GM23338 (cell line): ENCODE data around the gene CHRNA7. TPM values are rescaled to one million over a fixed set of nuclear protein-coding genes. Genes with fewer than 3 reads are reported as not detected.

ENCODE experiments used
- ATAC-seq: fragments of 200-7000 bp; cut with Tn5 transposase; 3 replicates; pipeline ENCODE4 v1.9.1; 2020
- DNase-seq: peaks from one replicate; pipeline ENCODE4 v3.0.0-alpha.2; 2015; ENCODE audit warnings: low spot score
- H2AFZ ChIP-seq: fragments of 200-600 bp; sonication (generic); 2 replicates; pipeline ENCODE4 v1.8.0; 2016; ENCODE audit warnings: antibody characterized with exemption, mild to moderate bottlenecking, moderate library complexity
- H3F3A ChIP-seq: fragments of 200-600 bp; sonication (generic); replicated peaks from 2 replicates; pipeline ENCODE4 v1.8.0; 2017; ENCODE audit warnings: antibody characterized with exemption, mixed run types, low read depth
- H3K27ac ChIP-seq: fragments of 200-600 bp; sonication (generic); 2 replicates; pipeline ENCODE4 v1.6.1; 2016; ENCODE audit warnings: low read depth
- H3K27me3 ChIP-seq: fragments of 200-600 bp; sonication (generic); 2 replicates; pipeline ENCODE4 v1.8.0; 2016; ENCODE audit warnings: mild to moderate bottlenecking, mixed run types, moderate library complexity; ENCODE audit not compliant: insufficient read depth
- H3K36me3 ChIP-seq: fragments of 200-600 bp; sonication (generic); 2 replicates; pipeline ENCODE4 v1.8.0; 2016; ENCODE audit warnings: mild to moderate bottlenecking; ENCODE audit not compliant: insufficient read depth
- H3K4me1 ChIP-seq: fragments of 200-600 bp; sonication (generic); 2 replicates; pipeline ENCODE4 v1.8.0; 2016; ENCODE audit warnings: mild to moderate bottlenecking, moderate library complexity; ENCODE audit not compliant: insufficient read depth
- H3K4me2 ChIP-seq: fragments of 200-600 bp; sonication (generic); 2 replicates; pipeline ENCODE4 v1.7.1; 2017; ENCODE audit warnings: mixed run types
- H3K4me3 ChIP-seq: fragments of 200-600 bp; sonication (generic); 2 replicates; pipeline ENCODE4 v1.6.1; 2016; ENCODE audit warnings: mixed run types
- H3K79me2 ChIP-seq: fragments of 200-600 bp; sonication (generic); replicated peaks from 2 replicates; pipeline ENCODE4 v1.8.0; 2017; ENCODE audit warnings: mild to moderate bottlenecking; ENCODE audit not compliant: insufficient read depth
- H3K9me2 ChIP-seq: fragments of 200-600 bp; sonication (generic); 2 replicates; pipeline ENCODE4 v1.8.0; 2017; ENCODE audit not compliant: insufficient read depth
- H4K20me1 ChIP-seq: fragments of 200-600 bp; sonication (generic); replicated peaks from 2 replicates; pipeline ENCODE4 v1.8.0; 2017; ENCODE audit warnings: mild to moderate bottlenecking; ENCODE audit not compliant: insufficient read depth
- H3K27ac Mint-ChIP-seq: 2 replicates; pipeline ENCODE4 v1.8.0; 2020; ENCODE audit warnings: inconsistent platforms, mild to moderate bottlenecking, moderate library complexity, mixed read lengths
- H3K27me3 Mint-ChIP-seq: 3 replicates; pipeline ENCODE4 v1.8.0; 2022; ENCODE audit warnings: low read depth, mild to moderate bottlenecking, moderate library complexity, mixed read lengths, inconsistent platforms; ENCODE audit not compliant: insufficient read depth, poor library complexity
- H3K36me3 Mint-ChIP-seq: 3 replicates; pipeline ENCODE4 v1.8.0; 2021; ENCODE audit warnings: low read depth, mild to moderate bottlenecking, inconsistent platforms, moderate library complexity, mixed read lengths
- H3K4me1 Mint-ChIP-seq: 3 replicates; pipeline ENCODE4 v1.8.0; 2020; ENCODE audit warnings: mild to moderate bottlenecking, inconsistent platforms, mixed read lengths
- H3K4me3 Mint-ChIP-seq: 3 replicates; pipeline ENCODE4 v1.8.0; 2021; ENCODE audit warnings: moderate library complexity, mild to moderate bottlenecking, inconsistent platforms, mixed read lengths
- H3K9me3 Mint-ChIP-seq: 3 replicates; pipeline ENCODE4 v1.8.0; 2020; ENCODE audit warnings: moderate library complexity, mild to moderate bottlenecking, inconsistent platforms, mixed read lengths
- CREB1 ChIP-seq: fragments of 250-450 bp; sonication (Bioruptor Pico); IDR thresholded peaks from 2 replicates; pipeline ENCODE4 v1.5.0; 2020; ENCODE audit warnings: low read depth, mild to moderate bottlenecking, moderate library complexity
- EZH2 ChIP-seq: fragments of 200-600 bp; sonication (generic); IDR thresholded peaks from one replicate; pipeline ENCODE4 v1.8.0; 2017; ENCODE audit warnings: antibody characterized with exemption, mild to moderate bottlenecking, low read depth; ENCODE audit not compliant: unreplicated experiment
- EZH2phosphoT487 ChIP-seq: fragments of 200-600 bp; sonication (generic); IDR thresholded peaks from one replicate; pipeline ENCODE4 v1.8.1; 2018; ENCODE audit warnings: antibody characterized with exemption; ENCODE audit not compliant: unreplicated experiment
- JUNB ChIP-seq: IDR thresholded peaks from one replicate; pipeline ENCODE4 v1.6.1; 2016; ENCODE audit warnings: antibody characterized with exemption; ENCODE audit not compliant: unreplicated experiment
- NANOG ChIP-seq: IDR thresholded peaks from 2 replicates; pipeline ENCODE4 v1.6.1; 2016; ENCODE audit warnings: antibody characterized with exemption, borderline replicate concordance
- polyA plus RNA-seq: library from polyadenylated mRNA; unstranded; fragments of >200 nt; fragmentation: Nextera tagmentation; extraction: Ambion mirVana; gene quantifications from 2 replicates; pipeline ENCODE4 v1.2.1, GENCODE V29; 2016
- total RNA-seq: library from RNA; depleted of rRNA; stranded (reverse); fragments of >200 nt; shearing (Covaris generic); gene quantifications from 2 replicates; pipeline ENCODE4 v1.2.3, GENCODE V29; 2014
- TF ChIP-seq, protein P1 (sequence below), 2 experiments: fragments of 200-600 bp in 1 of 2; sonication (generic) in 1 of 2; conservative IDR thresholded peaks; 2 replicates each; pipeline versions ENCODE4 v1.5.1 to v1.6.1; 2016 to 2017; ENCODE audit warnings: antibody characterized with exemption in 2 of 2, low read depth in 2 of 2, mild to moderate bottlenecking in 2 of 2, moderate library complexity in 1 of 2
- TF ChIP-seq, protein P2 (sequence below): IDR thresholded peaks from 2 replicates; pipeline ENCODE4 v1.6.1; 2016; ENCODE audit warnings: antibody characterized with exemption

The CHRNA7 gene
- total and polyA plus RNA-seq, 2 experiments from 2014 or later, result 4.6 to 8.2 TPM

DNA sequence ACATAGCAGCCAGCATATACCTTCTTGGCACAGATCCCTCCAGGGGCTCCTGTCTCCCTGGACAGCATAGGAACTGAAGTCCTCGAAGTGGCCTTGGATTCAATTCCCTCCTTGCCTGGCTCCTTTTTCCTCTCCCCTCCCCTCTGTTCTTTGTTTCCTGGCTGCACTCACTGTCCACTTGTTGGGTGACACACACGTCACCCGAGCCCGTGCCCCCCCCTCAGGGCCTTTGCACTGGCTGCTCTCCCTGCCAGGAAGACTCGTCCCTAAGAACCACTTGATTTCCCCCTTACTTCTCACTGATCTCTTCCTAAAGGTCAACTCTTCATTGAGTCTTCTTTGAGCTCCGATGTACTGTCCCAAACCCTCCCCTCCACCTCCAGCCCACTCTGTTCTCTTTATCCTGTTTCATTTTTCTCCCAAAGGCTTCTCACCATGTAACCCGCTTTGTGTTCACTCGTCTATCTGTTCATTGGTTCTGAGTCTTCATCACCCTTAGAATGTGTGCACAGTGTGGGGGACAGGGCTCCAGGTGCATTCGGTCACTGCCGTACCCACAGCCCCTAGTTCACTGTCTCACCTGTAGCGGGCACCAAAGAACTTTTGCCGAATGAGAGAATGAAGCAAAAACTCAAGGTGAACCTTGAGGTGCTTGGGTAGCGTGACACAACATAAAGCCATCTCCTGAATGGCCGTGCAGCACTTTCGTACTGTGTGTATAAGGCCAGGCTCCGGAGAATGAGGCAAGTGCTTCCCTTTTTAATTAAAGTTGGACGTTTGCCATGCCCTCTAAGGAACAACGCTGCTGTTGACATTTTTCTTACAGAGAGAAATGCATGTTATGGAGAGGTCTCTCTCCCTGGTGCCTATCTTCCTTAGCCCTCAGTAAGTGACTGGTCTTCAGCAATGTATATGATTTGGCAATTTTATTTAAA is 74.0 kb downstream of the CHRNA7 start:
- Mint-ChIP-seq H3K36me3 (peaks cover 3% of the 10 kb centered on the region; the same call in 2 of the 3 replicates), H3K4me1 (peaks cover 30% of the 10 kb centered on the region), H3K4me3 (no peak overlapping the region), H3K9me3 (peaks cover 3% of the 10 kb centered on the region; the same call in 1 of the 3 replicates), H3K27ac (no peak overlapping the region), H3K27me3 (peaks cover 5% of the 10 kb centered on the region)
- no peaks in the 10 kb centered on the region for H3F3A ChIP-seq
- no peak overlapping the region for H3K4me2 ChIP-seq
- H2AFZ ChIP-seq, result no peak overlapping the region
- DNase-seq, result peak; percentile 60
- peaks cover 9% of the 10 kb centered on the region for H3K4me1 ChIP-seq
- ATAC-seq, result peak; percentile 85
- H3K79me2 ChIP-seq, result no peaks in the 10 kb centered on the region
- H4K20me1 ChIP-seq, result no peaks in the 10 kb centered on the region
- no peaks in the 10 kb centered on the region for H3K27me3 ChIP-seq
- H3K36me3 ChIP-seq, result no peaks in the 10 kb centered on the region
- no peak for TF ChIP-seq JUNB
- TF ChIP-seq, protein P1, sequence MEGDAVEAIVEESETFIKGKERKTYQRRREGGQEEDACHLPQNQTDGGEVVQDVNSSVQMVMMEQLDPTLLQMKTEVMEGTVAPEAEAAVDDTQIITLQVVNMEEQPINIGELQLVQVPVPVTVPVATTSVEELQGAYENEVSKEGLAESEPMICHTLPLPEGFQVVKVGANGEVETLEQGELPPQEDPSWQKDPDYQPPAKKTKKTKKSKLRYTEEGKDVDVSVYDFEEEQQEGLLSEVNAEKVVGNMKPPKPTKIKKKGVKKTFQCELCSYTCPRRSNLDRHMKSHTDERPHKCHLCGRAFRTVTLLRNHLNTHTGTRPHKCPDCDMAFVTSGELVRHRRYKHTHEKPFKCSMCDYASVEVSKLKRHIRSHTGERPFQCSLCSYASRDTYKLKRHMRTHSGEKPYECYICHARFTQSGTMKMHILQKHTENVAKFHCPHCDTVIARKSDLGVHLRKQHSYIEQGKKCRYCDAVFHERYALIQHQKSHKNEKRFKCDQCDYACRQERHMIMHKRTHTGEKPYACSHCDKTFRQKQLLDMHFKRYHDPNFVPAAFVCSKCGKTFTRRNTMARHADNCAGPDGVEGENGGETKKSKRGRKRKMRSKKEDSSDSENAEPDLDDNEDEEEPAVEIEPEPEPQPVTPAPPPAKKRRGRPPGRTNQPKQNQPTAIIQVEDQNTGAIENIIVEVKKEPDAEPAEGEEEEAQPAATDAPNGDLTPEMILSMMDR (conservative IDR thresholded peaks at IDR 0.05; ENCODE audit: low read depth in 2 of 2), result peak; percentile 66 to 78
- no peak overlapping the region for H3K4me3 ChIP-seq
- H3K27ac ChIP-seq, result no peak overlapping the region
- H3K9me2 ChIP-seq, result no peaks in the 10 kb centered on the region

DNA sequence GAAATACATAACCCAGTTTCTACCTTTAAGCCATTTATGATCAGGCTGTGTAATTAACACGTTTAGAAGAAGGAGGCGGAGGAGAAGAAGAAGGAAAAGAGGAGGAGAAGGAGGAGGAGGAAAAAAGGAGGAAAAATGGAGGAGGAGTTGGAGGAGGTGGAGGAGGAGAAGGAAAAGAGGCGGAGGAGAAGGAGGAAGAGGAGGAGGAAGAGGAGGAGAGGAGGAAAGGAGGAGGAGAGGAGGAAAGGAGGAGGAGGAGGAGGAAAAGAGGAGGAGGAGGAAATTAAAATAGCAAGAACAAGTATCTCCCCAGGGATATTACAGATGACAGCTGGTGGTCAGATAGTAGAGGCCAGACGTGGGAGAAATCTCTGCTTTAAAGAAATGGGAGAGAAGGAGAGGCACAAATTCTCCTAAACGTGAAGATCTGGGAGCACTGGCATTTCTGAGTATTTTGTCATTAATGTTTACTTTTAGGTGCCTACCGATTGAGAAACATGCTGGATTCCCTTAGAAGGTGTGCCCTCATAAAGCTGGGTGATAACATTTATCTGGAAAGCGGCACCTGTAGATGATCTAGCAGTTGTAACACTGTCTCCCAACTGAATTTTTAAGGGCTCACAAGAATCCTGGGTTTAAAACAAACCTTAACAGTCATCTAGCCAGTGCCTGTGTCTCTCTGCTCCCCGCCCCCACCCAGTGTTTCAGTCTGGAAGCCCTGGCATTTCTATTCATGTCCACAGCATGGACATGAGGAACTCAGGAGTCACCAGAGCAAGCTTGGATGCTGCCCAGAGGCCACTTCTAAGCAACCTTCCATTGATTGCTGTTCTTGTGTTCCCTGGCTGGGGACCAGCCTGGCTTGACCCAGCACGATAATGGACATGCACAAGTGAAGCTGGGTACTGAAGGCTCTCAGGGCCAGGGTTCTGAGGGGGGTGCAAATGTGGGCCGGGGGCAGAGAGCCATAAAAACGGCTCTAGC is 75.2 kb downstream of the CHRNA7 start:
- DNase-seq (no peak), ATAC-seq (no peak)
- peaks cover 5% of the 10 kb centered on the region for H3K27me3 Mint-ChIP-seq
- peaks cover 9% of the 10 kb centered on the region for H3K4me1 ChIP-seq
- H4K20me1 ChIP-seq, result no peaks in the 10 kb centered on the region
- H3K36me3 Mint-ChIP-seq, result peaks cover 3% of the 10 kb centered on the region; the same call in 2 of the 3 replicates
- no peaks in the 10 kb centered on the region for H3K79me2 ChIP-seq
- H3K4me3 ChIP-seq, result no peak overlapping the region
- no peak overlapping the region for H3K4me2 ChIP-seq
- H2AFZ ChIP-seq, result no peak overlapping the region
- peaks cover 19% of the 10 kb centered on the region for H3K4me1 Mint-ChIP-seq
- H3K27me3 ChIP-seq, result no peaks in the 10 kb centered on the region
- no peaks in the 10 kb centered on the region for H3K9me2 ChIP-seq
- no peak overlapping the region for H3K27ac ChIP-seq
- H3K27ac Mint-ChIP-seq, result no peak overlapping the region
- no peaks in the 10 kb centered on the region for H3K36me3 ChIP-seq
- H3K9me3 Mint-ChIP-seq, result peaks cover 3% of the 10 kb centered on the region; the same call in 1 of the 3 replicates
- no peak overlapping the region for H3K4me3 Mint-ChIP-seq
- H3F3A ChIP-seq, result no peaks in the 10 kb centered on the region
- TF ChIP-seq EZH2 (no peak), CREB1 (CRISPR knock-in tag) (no peak), EZH2phosphoT487 (no peak), JUNB (no peak), NANOG (no peak)
- TF ChIP-seq, protein P2, sequence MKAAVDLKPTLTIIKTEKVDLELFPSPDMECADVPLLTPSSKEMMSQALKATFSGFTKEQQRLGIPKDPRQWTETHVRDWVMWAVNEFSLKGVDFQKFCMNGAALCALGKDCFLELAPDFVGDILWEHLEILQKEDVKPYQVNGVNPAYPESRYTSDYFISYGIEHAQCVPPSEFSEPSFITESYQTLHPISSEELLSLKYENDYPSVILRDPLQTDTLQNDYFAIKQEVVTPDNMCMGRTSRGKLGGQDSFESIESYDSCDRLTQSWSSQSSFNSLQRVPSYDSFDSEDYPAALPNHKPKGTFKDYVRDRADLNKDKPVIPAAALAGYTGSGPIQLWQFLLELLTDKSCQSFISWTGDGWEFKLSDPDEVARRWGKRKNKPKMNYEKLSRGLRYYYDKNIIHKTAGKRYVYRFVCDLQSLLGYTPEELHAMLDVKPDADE, result no peak
- TF ChIP-seq, protein P1 (conservative IDR thresholded peaks at IDR 0.05; ENCODE audit: low read depth in 2 of 2), result no peak
